HEK293 (cell line): Measurements from ENCODE around the gene GPALPP1.
A peak's percentile ranks its signal among the peaks of the same experiment; 100 is the strongest.

Source experiments
- BCL11B ChIP-seq: fragments of 450-650 bp; formaldehyde crosslinking; IDR thresholded peaks from 2 replicates; pipeline ENCODE4 v1.5.1; 2016; ENCODE audit warnings: low read depth, missing biosample characterization, missing genetic modification characterization
- INSM2 ChIP-seq: fragments of 450-650 bp; formaldehyde crosslinking; IDR thresholded peaks from 2 replicates; pipeline ENCODE4 v1.5.1; 2016; ENCODE audit warnings: missing biosample characterization, missing genetic modification characterization
- KLF17 ChIP-seq: fragments of 450-650 bp; formaldehyde crosslinking; IDR thresholded peaks from 2 replicates; pipeline ENCODE4 v1.5.1; 2016; ENCODE audit warnings: missing biosample characterization, missing genetic modification characterization
- KLF7 ChIP-seq: fragments of 450-650 bp; formaldehyde crosslinking; IDR thresholded peaks from 2 replicates; pipeline ENCODE4 v1.5.1; 2016; ENCODE audit warnings: missing biosample characterization, missing genetic modification characterization, borderline replicate concordance
- SP2 ChIP-seq: fragments of 450-650 bp; formaldehyde crosslinking; IDR thresholded peaks from 2 replicates; pipeline ENCODE4 v1.5.1; 2016; ENCODE audit warnings: missing biosample characterization, missing genetic modification characterization
- SP3 ChIP-seq: fragments of 450-650 bp; formaldehyde crosslinking; IDR thresholded peaks from 2 replicates; pipeline ENCODE4 v1.5.1; 2016; ENCODE audit warnings: missing biosample characterization, missing genetic modification characterization
- ZBTB17 ChIP-seq: fragments of 450-650 bp; formaldehyde crosslinking; IDR thresholded peaks from 2 replicates; pipeline ENCODE4 v1.5.1; 2016; ENCODE audit warnings: missing biosample characterization, missing genetic modification characterization
- ZBTB21 ChIP-seq: fragments of 450-650 bp; formaldehyde crosslinking; IDR thresholded peaks from 2 replicates; pipeline ENCODE4 v1.5.1; 2017; ENCODE audit warnings: missing biosample characterization, missing genetic modification characterization
- ZBTB26 ChIP-seq: fragments of 450-650 bp; formaldehyde crosslinking; optimal IDR thresholded peaks from 2 replicates; pipeline ENCODE3; 2016; ENCODE audit warnings: missing biosample characterization, mild to moderate bottlenecking, missing genetic modification characterization
- ZBTB48 ChIP-seq: fragments of 450-650 bp; formaldehyde crosslinking; IDR thresholded peaks from 2 replicates; pipeline ENCODE4 v1.5.1; 2016; ENCODE audit warnings: missing biosample characterization, missing genetic modification characterization
- ZBTB6 ChIP-seq: fragments of 450-650 bp; formaldehyde crosslinking; IDR thresholded peaks from 2 replicates; pipeline ENCODE4 v1.5.1; 2017; ENCODE audit warnings: missing biosample characterization, missing genetic modification characterization
- ZBTB7A ChIP-seq: fragments of 450-650 bp; formaldehyde crosslinking; IDR thresholded peaks from 2 replicates; pipeline ENCODE4 v1.5.1; 2016; ENCODE audit warnings: low read depth, missing biosample characterization, missing genetic modification characterization
- ZBTB8A ChIP-seq: fragments of 450-650 bp; formaldehyde crosslinking; IDR thresholded peaks from 2 replicates; pipeline ENCODE4 v1.5.1; 2016; ENCODE audit warnings: missing biosample characterization, missing genetic modification characterization
- ZFP37 ChIP-seq: fragments of 450-650 bp; formaldehyde crosslinking; IDR thresholded peaks from 2 replicates; pipeline ENCODE4 v1.5.1; 2016; ENCODE audit warnings: missing biosample characterization, missing genetic modification characterization
- ZFP69B ChIP-seq: fragments of 450-650 bp; formaldehyde crosslinking; IDR thresholded peaks from 2 replicates; pipeline ENCODE4 v1.5.1; 2016; ENCODE audit warnings: missing biosample characterization, missing genetic modification characterization
- ZIC2 ChIP-seq: fragments of 450-650 bp; formaldehyde crosslinking; IDR thresholded peaks from 2 replicates; pipeline ENCODE4 v1.5.1; 2016; ENCODE audit warnings: missing biosample characterization, missing genetic modification characterization
- ZNF114 ChIP-seq: fragments of 450-650 bp; formaldehyde crosslinking; IDR thresholded peaks from 2 replicates; pipeline ENCODE4 v1.5.0; 2017; ENCODE audit warnings: missing biosample characterization, missing genetic modification characterization
- ZNF133 ChIP-seq: fragments of 450-650 bp; formaldehyde crosslinking; IDR thresholded peaks from 2 replicates; pipeline ENCODE4 v1.5.1; 2016; ENCODE audit warnings: missing biosample characterization, missing genetic modification characterization
- ZNF169 ChIP-seq: fragments of 450-650 bp; formaldehyde crosslinking; IDR thresholded peaks from 2 replicates; pipeline ENCODE4 v1.5.1; 2016; ENCODE audit warnings: missing biosample characterization, missing genetic modification characterization
- ZNF2 ChIP-seq: fragments of 450-650 bp; formaldehyde crosslinking; IDR thresholded peaks from 2 replicates; pipeline ENCODE4 v1.5.1; 2016; ENCODE audit warnings: missing biosample characterization, missing genetic modification characterization
- ZNF280C ChIP-seq: fragments of 450-650 bp; formaldehyde crosslinking; IDR thresholded peaks from 2 replicates; pipeline ENCODE4 v1.5.1; 2016; ENCODE audit warnings: missing biosample characterization, missing genetic modification characterization
- ZNF391 ChIP-seq: fragments of 450-650 bp; formaldehyde crosslinking; IDR thresholded peaks from 2 replicates; pipeline ENCODE4 v1.5.1; 2016; ENCODE audit warnings: low read depth, missing biosample characterization, missing genetic modification characterization, borderline replicate concordance
- ZNF510 ChIP-seq: fragments of 450-650 bp; formaldehyde crosslinking; IDR thresholded peaks from 2 replicates; pipeline ENCODE4 v1.5.1; 2018; ENCODE audit warnings: mild to moderate bottlenecking, missing genetic modification characterization, missing biosample characterization; ENCODE audit not compliant: insufficient replicate concordance
- ZNF629 ChIP-seq: fragments of 450-650 bp; formaldehyde crosslinking; IDR thresholded peaks from 2 replicates; pipeline ENCODE4 v1.5.1; 2017; ENCODE audit warnings: missing biosample characterization, missing genetic modification characterization
- ZNF639 ChIP-seq: fragments of 450-650 bp; formaldehyde crosslinking; IDR thresholded peaks from 2 replicates; pipeline ENCODE4 v1.5.1; 2016; ENCODE audit warnings: missing biosample characterization, missing genetic modification characterization
- ZNF830 ChIP-seq: fragments of 450-650 bp; IDR thresholded peaks from 2 replicates; pipeline ENCODE4 v1.5.0; 2018; ENCODE audit warnings: missing biosample characterization, missing genetic modification characterization, low read depth, mild to moderate bottlenecking, moderate library complexity
- ZSCAN30 ChIP-seq: fragments of 450-650 bp; IDR thresholded peaks from 2 replicates; pipeline ENCODE4 v1.5.1; 2018; ENCODE audit warnings: missing biosample characterization, mild to moderate bottlenecking, missing genetic modification characterization, moderate library complexity
- ZXDB ChIP-seq: fragments of 450-650 bp; formaldehyde crosslinking; IDR thresholded peaks from 2 replicates; pipeline ENCODE4 v1.5.1; 2016; ENCODE audit warnings: missing biosample characterization, missing genetic modification characterization

GPALPP1 gene

GRCh38 chr13:44989071-44989889, at the start of gene GPALPP1, which contains the start of gene NUFIP1 (continued):
- TF ChIP-seq INSM2 (tag by site-specific recombination): no peak
- TF ChIP-seq ZBTB6 (tag by site-specific recombination): no peak; the same call in 1 of the 2 replicates
- TF ChIP-seq BCL11B (tag by site-specific recombination): no peak
- TF ChIP-seq ZNF391 (tag by site-specific recombination): peak; percentile 22; the same call in 1 of the 2 replicates
- TF ChIP-seq KLF17 (tag by site-specific recombination): 0 out of 2 replicates have a peak, but pooled peaks have one; percentile 49
- peak; percentile 70; the same call in 1 of the 2 replicates for TF ChIP-seq ZNF639 (tag by site-specific recombination)
- TF ChIP-seq ZBTB48 (tag by site-specific recombination): no peak
- peak; percentile 93 for TF ChIP-seq ZBTB17
- TF ChIP-seq ZSCAN30: peak; percentile 45; the same call in 1 of the 2 replicates
- no peak for TF ChIP-seq ZNF133
- peak; percentile 59 for TF ChIP-seq SP3 (tag by site-specific recombination)
- TF ChIP-seq ZFP37 (tag by site-specific recombination): 0 out of 2 replicates have a peak, but pooled peaks have one; percentile 28
- TF ChIP-seq ZIC2 (tag by site-specific recombination): peak; percentile 73
- TF ChIP-seq KLF7: 0 out of 2 replicates have a peak, but pooled peaks have one; percentile 25
- no peak for TF ChIP-seq ZNF510 (tag by site-specific recombination)
- TF ChIP-seq ZBTB7A: 0 out of 2 replicates have a peak, but pooled peaks have one; percentile 13
- peak; percentile 83 for TF ChIP-seq SP2
- no peak for TF ChIP-seq ZNF280C (tag by site-specific recombination)
- TF ChIP-seq ZNF830: no peak
- peak; percentile 63 for TF ChIP-seq ZBTB26 (tag by site-specific recombination)
- peak; percentile 62; the same call in 1 of the 2 replicates for TF ChIP-seq ZFP69B
- peak; percentile 74 for TF ChIP-seq ZNF2 (tag by site-specific recombination)
- peak; percentile 62 for TF ChIP-seq ZXDB (tag by site-specific recombination)
- peak; percentile 96 for TF ChIP-seq ZNF629 (tag by site-specific recombination)
- no peak for TF ChIP-seq ZNF169
- TF ChIP-seq ZNF114: no peak
- peak; percentile 77 for TF ChIP-seq ZBTB21 (tag by site-specific recombination)
- peak; percentile 89 for TF ChIP-seq ZBTB8A (tag by site-specific recombination)
